GM19468 (cell line): ENCODE data around the gene MAP2K6.

ENCODE experiments used
- ATAC-seq: cut with Tn5 transposase; IDR thresholded peaks from one replicate; pipeline ENCODE4 v1.9.1; 2021; ENCODE audit warnings: mild to moderate bottlenecking, moderate library complexity, moderate number of reproducible peaks; ENCODE audit not compliant: unreplicated experiment; ENCODE audit errors: extremely low read depth

MAP2K6 gene

GRCh38 chr17:69480245-69480644, 65.7 kb downstream of the MAP2K6 start:
- ATAC-seq: no peak

GRCh38 chr17:69485251-69485661, 70.8 kb downstream of the MAP2K6 start:
- ATAC-seq: no peak

GRCh38 chr17:69485901-69486643, 71.6 kb downstream of the MAP2K6 start:
- ATAC-seq: no peak

- ATAC-seq: no peak
Observed at GRCh38 chr17:69486779-69487637, 72.5 kb downstream of the MAP2K6 start.

- no peak for ATAC-seq
Observed at GRCh38 chr17:69489313-69489712, 74.8 kb downstream of the MAP2K6 start.

- no peak for ATAC-seq
Observed at GRCh38 chr17:69492410-69493071, 78.0 kb downstream of the MAP2K6 start.

- no peak for ATAC-seq
Observed at GRCh38 chr17:69495787-69496186, 81.3 kb downstream of the MAP2K6 start.

- no peak for ATAC-seq
Observed at GRCh38 chr17:69497161-69497560, 82.7 kb downstream of the MAP2K6 start.

- ATAC-seq: no peak
Observed at GRCh38 chr17:69499318-69499717, 84.8 kb downstream of the MAP2K6 start.

- ATAC-seq: no peak
Observed at GRCh38 chr17:69500911-69501429, 86.5 kb downstream of the MAP2K6 start.

GRCh38 chr17:69501591-69502468, 87.3 kb downstream of the MAP2K6 start:
- peak; percentile 22 for ATAC-seq

- peak; percentile 75 for ATAC-seq
Observed at GRCh38 chr17:69503711-69504110, 89.2 kb downstream of the MAP2K6 start.

- no peak for ATAC-seq
Observed at GRCh38 chr17:69505740-69506139, 91.2 kb downstream of the MAP2K6 start.

GRCh38 chr17:69506489-69506888, 92.0 kb downstream of the MAP2K6 start:
- no peak for ATAC-seq

- no peak for ATAC-seq
Observed at GRCh38 chr17:69508814-69509213, 94.3 kb downstream of the MAP2K6 start.

GRCh38 chr17:69511250-69511649, 96.8 kb downstream of the MAP2K6 start:
- no peak for ATAC-seq

GRCh38 chr17:69512946-69513345, 98.4 kb downstream of the MAP2K6 start:
- no peak for ATAC-seq

- no peak for ATAC-seq
Observed at GRCh38 chr17:69516225-69516624, 101.7 kb downstream of the MAP2K6 start.

GRCh38 chr17:69516911-69517310, 102.4 kb downstream of the MAP2K6 start:
- ATAC-seq: peak; percentile 93

- no peak for ATAC-seq
Observed at GRCh38 chr17:69518951-69519350, 104.5 kb downstream of the MAP2K6 start.
